ENCODE data around the gene SCN5A.

Gene SCN5A

DNA sequence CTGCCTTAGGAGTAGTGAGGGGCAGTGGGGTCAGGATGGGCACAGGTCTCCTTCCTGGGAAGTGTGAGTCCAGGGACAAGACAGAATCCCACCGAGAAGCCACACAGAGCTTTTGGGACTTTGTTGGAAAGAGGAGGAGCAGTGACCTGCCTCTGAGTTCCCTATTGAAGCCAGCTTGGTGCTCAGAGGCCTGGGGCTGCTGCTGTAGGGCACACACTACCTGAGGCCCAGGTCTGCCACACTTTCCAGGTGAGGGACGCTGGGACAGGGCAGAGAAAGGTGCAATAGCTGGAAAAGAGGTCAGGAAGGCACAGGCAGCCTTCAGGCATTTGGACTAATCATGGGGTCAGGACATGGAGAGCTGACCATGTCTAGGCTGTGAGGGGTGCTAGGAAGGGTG is 67.7 kb downstream of the SCN5A start:
- TF ChIP-seq, protein P1, sequence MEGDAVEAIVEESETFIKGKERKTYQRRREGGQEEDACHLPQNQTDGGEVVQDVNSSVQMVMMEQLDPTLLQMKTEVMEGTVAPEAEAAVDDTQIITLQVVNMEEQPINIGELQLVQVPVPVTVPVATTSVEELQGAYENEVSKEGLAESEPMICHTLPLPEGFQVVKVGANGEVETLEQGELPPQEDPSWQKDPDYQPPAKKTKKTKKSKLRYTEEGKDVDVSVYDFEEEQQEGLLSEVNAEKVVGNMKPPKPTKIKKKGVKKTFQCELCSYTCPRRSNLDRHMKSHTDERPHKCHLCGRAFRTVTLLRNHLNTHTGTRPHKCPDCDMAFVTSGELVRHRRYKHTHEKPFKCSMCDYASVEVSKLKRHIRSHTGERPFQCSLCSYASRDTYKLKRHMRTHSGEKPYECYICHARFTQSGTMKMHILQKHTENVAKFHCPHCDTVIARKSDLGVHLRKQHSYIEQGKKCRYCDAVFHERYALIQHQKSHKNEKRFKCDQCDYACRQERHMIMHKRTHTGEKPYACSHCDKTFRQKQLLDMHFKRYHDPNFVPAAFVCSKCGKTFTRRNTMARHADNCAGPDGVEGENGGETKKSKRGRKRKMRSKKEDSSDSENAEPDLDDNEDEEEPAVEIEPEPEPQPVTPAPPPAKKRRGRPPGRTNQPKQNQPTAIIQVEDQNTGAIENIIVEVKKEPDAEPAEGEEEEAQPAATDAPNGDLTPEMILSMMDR (IDR thresholded peaks at IDR 0.05; ENCODE audit: low read depth, low read length, missing control alignments) = no peak
- no peak for DNase-seq (ENCODE audit: low read depth)
- H3K4me3 ChIP-seq (ENCODE audit: low read depth, low read length) = no peak overlapping the region

DNA sequence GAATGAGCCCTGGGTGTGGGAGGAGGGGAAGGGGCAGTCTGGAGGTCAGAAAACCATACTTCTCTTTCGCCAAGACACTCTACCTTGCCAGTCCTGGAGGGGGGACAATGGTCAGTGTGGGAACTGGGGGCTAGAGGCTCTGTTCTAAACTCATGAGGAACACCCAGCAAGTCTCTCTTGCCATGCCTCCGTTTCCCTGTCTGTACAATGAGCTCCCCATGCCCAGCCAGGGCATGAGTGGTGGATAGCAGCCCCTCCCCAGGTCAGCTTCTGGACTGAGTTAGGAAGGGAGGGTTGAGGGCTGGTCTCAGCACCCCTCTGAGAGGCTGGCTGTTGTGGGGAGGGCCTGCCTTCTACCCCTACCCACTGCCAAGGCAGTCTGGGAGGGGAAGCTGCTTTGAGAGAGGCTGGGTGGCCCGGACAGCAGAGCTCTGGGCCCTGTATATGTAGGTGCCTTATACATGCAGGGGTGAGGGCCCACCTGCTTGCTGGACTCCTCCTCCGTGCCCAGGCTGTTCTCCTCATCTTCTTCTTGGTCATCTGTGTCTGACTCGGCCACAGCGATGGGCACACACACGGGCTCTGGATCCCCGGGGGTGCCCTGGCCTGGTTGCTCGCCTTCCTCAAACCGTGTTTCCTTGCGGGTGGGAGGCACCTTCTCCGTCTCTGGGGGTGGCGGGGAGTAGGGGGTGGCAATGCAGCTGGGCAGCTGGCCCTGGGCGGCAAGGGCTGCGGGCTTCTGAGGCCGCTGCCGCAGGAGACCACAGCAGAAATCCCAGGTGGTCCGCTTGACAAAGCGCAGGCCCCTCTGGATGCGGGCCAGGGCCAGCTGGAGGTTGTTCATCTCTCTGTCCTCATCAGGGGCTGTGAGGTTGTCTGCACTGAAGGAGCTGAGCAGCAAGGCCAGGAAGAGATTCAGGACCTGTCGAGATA is 68.8 kb downstream of the SCN5A start:
- DNase-seq (ENCODE audit: low read depth) = no peak
- H3K4me3 ChIP-seq (ENCODE audit: low read depth, low read length) = no peak overlapping the region
- TF ChIP-seq, protein P1 (IDR thresholded peaks at IDR 0.05; ENCODE audit: low read depth, low read length, missing control alignments) = no peak

DNA sequence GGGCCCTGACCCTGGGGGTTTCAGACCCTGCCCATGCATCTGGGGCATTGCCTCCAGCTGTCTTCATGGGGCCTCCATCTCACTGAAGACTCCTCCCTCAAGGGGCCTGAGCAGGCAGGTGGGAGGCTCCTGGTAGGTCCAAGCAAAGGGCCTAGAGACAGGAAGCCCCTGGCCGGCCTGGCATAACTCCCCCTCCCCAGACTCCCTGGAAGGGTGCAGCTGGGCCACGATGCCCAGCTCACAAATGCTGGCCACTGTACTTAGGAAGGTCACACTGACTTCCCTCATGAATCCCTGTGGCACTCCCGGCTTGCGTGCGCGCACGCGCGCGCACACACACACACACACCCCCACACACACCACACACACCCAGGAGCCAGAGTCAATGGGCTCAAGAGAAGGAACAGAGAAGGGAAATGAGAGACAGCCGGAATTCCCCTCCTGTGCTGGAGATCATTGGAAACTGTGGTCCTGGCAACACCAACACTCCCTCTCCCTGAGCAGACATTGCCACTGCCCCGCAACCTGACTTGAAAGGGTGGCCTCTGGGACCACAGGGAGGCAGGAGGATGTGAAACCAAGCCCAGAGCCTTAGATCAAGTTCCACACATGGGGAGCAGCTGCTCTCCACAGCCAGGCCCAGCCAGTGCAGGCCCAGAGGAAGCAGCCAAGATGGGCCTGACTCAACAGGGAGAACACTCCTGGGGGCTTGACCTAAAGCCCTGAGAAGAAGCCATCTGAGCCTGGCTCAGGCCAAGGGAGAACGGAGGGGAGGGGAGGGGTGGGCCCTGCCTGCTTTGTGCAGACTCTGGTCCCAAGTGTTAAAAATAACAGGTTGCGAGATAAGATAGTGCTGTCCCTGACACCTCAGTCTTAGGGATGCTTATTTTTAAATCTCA is 69.7 kb downstream of the SCN5A start:
- DNase-seq (ENCODE audit: low read depth) = peak; percentile 4
- TF ChIP-seq, protein P1 (IDR thresholded peaks at IDR 0.05; ENCODE audit: low read depth, low read length, missing control alignments) = no peak

DNA sequence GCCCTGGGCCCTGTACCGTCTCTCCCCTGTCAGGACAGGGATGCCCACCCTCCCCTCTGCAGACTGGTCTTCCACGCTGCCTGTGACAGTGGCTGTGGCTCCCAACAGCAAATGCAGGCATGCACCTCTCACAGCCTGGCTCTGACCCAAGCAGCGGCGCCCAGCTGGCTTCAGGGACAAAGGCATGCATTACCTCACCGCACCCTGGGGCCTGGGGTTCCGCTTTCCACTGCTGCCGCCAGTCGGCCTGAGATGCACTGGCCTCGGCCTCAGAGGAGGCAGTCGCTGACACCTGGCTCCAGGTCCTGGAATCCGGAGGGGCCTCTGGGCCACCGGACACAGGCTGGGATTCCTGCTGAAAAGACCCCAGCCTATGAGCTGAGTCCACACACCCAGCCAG is 70.3 kb downstream of the SCN5A start:
- TF ChIP-seq, protein P1 (IDR thresholded peaks at IDR 0.05; ENCODE audit: low read depth, low read length, missing control alignments) = no peak
- DNase-seq (ENCODE audit: low read depth) = no peak
- H3K4me3 ChIP-seq (ENCODE audit: low read depth, low read length) = no peak overlapping the region

More for the DNA sequence above, 69.7 kb downstream of the SCN5A start:
- no peak overlapping the region for H3K4me3 ChIP-seq (ENCODE audit: low read depth, low read length)

DNA sequence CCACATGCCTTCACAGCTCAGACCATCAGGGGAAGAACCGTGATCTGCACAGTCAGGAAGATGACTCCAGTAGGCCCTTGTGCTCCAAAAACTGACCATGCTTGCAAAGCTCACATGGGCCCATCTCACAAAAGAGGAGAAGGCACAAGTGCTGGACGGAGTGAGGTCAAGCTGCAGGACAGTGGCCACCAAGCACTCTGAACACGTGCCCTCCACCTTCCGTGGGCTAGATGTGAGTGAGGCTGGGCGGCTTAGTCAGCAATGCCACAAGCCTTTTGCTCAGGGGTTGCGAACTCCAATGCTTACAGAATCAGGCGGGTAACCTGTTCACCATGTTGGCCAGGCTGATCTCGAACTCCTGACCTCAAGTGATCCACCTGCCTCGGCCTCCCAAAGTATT is 70.9 kb downstream of the SCN5A start:
- DNase-seq (ENCODE audit: low read depth) = no peak
- TF ChIP-seq, protein P1 (IDR thresholded peaks at IDR 0.05; ENCODE audit: low read depth, low read length, missing control alignments) = no peak
- H3K4me3 ChIP-seq (ENCODE audit: low read depth, low read length) = no peak overlapping the region

DNA sequence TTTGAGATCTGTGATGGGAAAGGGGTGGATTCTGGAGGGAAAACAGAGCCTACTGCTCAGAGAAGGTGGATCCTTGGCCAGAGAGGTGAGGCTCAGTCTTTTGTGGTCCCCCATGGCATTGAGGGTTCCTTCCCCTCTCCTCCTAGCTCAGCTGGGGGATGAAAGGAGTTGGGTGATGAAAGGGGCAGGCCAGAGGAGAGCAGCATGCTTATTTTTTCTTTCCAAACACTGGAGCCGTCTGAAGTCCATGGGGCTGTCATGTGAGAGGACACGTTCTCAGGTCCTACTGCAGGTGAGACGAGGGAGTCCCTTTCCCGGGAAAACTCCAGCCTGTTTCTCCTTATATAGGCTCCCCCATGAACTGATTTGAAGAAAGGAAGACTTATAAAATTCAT is 71.4 kb downstream of the SCN5A start:
- TF ChIP-seq, protein P1 (IDR thresholded peaks at IDR 0.05; ENCODE audit: low read depth, low read length, missing control alignments) = no peak

More for the DNA sequence above, 71.4 kb downstream of the SCN5A start:
- H3K4me3 ChIP-seq (ENCODE audit: low read depth, low read length) = no peak overlapping the region
- no peak for DNase-seq (ENCODE audit: low read depth)
